Measurements from ENCODE around the gene TDRD1. TPM values are rescaled to one million over a fixed set of nuclear protein-coding genes. Genes with fewer than 3 reads are reported as not detected.

The TDRD1 gene
- total and polyA plus RNA-seq, 9 donors, result 0.17 to 1.4 (median 0.51) TPM

- Histone ChIP-seq H3K36me3 (no peaks in the 10 kb centered on the region), H3K27me3 (no peaks in the 10 kb centered on the region), H3K9me3 (no peaks in the 10 kb centered on the region), H3K27ac (no peak overlapping the region), H3K4me1 (ENCODE audit: insufficient read depth) (no peaks in the 10 kb centered on the region), H3K4me3 (no peak overlapping the region)
- 73 to 77% (median 75%) methylated on average over 3 of the region's 3 CpGs for WGBS, 3 donors
- no peak for TF ChIP-seq CTCF (IDR thresholded peaks at IDR 0.05)
- no peak for TF ChIP-seq POLR2A (IDR thresholded peaks at IDR 0.05)
- no peak for TF ChIP-seq EP300 (IDR thresholded peaks at IDR 0.05)
- DNase-seq, result no peak
- intact Hi-C loops (cut with DNase I), result no loop called here
Measured at GRCh38 chr10:114271075-114271778, 92.1 kb downstream of the TDRD1 start.

- DNase-seq, result no peak
- no peak overlapping the region for H3K4me3 ChIP-seq
- WGBS, 3 donors, result 37 to 55% (median 40%) methylated on average over 4 of the region's 4 CpGs
- H3K36me3 ChIP-seq, result no peaks in the 10 kb centered on the region
- no peaks in the 10 kb centered on the region for H3K4me1 ChIP-seq (ENCODE audit: insufficient read depth)
- intact Hi-C loops (cut with DNase I), result no loop called here
- no peaks in the 10 kb centered on the region for H3K27me3 ChIP-seq
- no peak overlapping the region for H3K27ac ChIP-seq
- no peaks in the 10 kb centered on the region for H3K9me3 ChIP-seq
- TF ChIP-seq EP300 (IDR thresholded peaks at IDR 0.05) (no peak), POLR2A (IDR thresholded peaks at IDR 0.05) (no peak), CTCF (IDR thresholded peaks at IDR 0.05) (no peak)
Measured at GRCh38 chr10:114271779-114272167, 92.6 kb downstream of the TDRD1 start.

GRCh38 chr10:114272696-114273095 lies 93.5 kb downstream of the TDRD1 start:
- TF ChIP-seq CTCF (IDR thresholded peaks at IDR 0.05) (no peak), POLR2A (IDR thresholded peaks at IDR 0.05) (no peak), EP300 (IDR thresholded peaks at IDR 0.05) (no peak)
- Histone ChIP-seq H3K4me3 (no peak overlapping the region), H3K9me3 (no peaks in the 10 kb centered on the region), H3K4me1 (ENCODE audit: insufficient read depth) (no peaks in the 10 kb centered on the region), H3K27ac (no peak overlapping the region), H3K27me3 (no peaks in the 10 kb centered on the region), H3K36me3 (no peaks in the 10 kb centered on the region)
- 84 to 93% (median 85%) methylated on average over 6 of the region's 6 CpGs for WGBS, 3 donors
- intact Hi-C loops (cut with DNase I), result no loop called here
- DNase-seq, result no peak

- Histone ChIP-seq H3K4me3 (no peak overlapping the region), H3K27me3 (no peaks in the 10 kb centered on the region), H3K4me1 (ENCODE audit: insufficient read depth) (no peaks in the 10 kb centered on the region), H3K36me3 (no peaks in the 10 kb centered on the region), H3K27ac (no peak overlapping the region), H3K9me3 (no peaks in the 10 kb centered on the region)
- WGBS, 3 donors, result 78 to 89% (median 86%) methylated on average over 3 of the region's 3 CpGs
- intact Hi-C loops (cut with DNase I), result no loop called here
- DNase-seq, result no peak
- TF ChIP-seq POLR2A (IDR thresholded peaks at IDR 0.05), result no peak
- TF ChIP-seq EP300 (IDR thresholded peaks at IDR 0.05), result no peak
- TF ChIP-seq CTCF (IDR thresholded peaks at IDR 0.05), result no peak
Measured at GRCh38 chr10:114273910-114274309, 94.8 kb downstream of the TDRD1 start.
